HEK293 (cell line): ENCODE measurements around the gene NPHP1.

Source experiments
- BCL11B ChIP-seq: fragments of 450-650 bp; formaldehyde crosslinking; IDR thresholded peaks from 2 replicates; pipeline ENCODE4 v1.5.1; 2016; ENCODE audit warnings: low read depth, missing biosample characterization, missing genetic modification characterization
- CTCF ChIP-seq: fragments of 450-650 bp; formaldehyde crosslinking; IDR thresholded peaks from 2 replicates; pipeline ENCODE4 v1.5.1; 2016; ENCODE audit warnings: missing biosample characterization, missing genetic modification characterization
- KLF17 ChIP-seq: fragments of 450-650 bp; formaldehyde crosslinking; IDR thresholded peaks from 2 replicates; pipeline ENCODE4 v1.5.1; 2016; ENCODE audit warnings: missing biosample characterization, missing genetic modification characterization
- ZFP37 ChIP-seq: fragments of 450-650 bp; formaldehyde crosslinking; IDR thresholded peaks from 2 replicates; pipeline ENCODE4 v1.5.1; 2016; ENCODE audit warnings: missing biosample characterization, missing genetic modification characterization
- ZNF549 ChIP-seq: fragments of 450-650 bp; IDR thresholded peaks from 2 replicates; pipeline ENCODE4 v1.5.1; 2018; ENCODE audit warnings: missing biosample characterization, missing genetic modification characterization, mild to moderate bottlenecking, inconsistent platforms, moderate library complexity

- TF ChIP-seq ZNF549 (tag by site-specific recombination) (no peak), KLF17 (tag by site-specific recombination) (no peak), ZFP37 (tag by site-specific recombination) (no peak), BCL11B (tag by site-specific recombination) (no peak), CTCF (tag by site-specific recombination) (no peak)
Observed at GRCh38 chr2:110107092-110108079, 97.4 kb downstream of the NPHP1 start.
